NCI-H748 (cell line): ENCODE measurements around the gene NCMAP.
A peak's percentile ranks its signal among the peaks of the same experiment; 100 is the strongest.
"Not testable (repeated sequence)": the region's sequence is repeated elsewhere in the genome, so short reads cannot be mapped to it uniquely, and the experiment has no call there.

Experiments used
- DNase-seq: peaks from one replicate; lab custom pipeline; 2025; ENCODE audit not compliant: unreplicated experiment; lab: John Stamatoyannopoulos, UW

Gene NCMAP, protein sequence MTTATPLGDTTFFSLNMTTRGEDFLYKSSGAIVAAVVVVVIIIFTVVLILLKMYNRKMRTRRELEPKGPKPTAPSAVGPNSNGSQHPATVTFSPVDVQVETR

DNA sequence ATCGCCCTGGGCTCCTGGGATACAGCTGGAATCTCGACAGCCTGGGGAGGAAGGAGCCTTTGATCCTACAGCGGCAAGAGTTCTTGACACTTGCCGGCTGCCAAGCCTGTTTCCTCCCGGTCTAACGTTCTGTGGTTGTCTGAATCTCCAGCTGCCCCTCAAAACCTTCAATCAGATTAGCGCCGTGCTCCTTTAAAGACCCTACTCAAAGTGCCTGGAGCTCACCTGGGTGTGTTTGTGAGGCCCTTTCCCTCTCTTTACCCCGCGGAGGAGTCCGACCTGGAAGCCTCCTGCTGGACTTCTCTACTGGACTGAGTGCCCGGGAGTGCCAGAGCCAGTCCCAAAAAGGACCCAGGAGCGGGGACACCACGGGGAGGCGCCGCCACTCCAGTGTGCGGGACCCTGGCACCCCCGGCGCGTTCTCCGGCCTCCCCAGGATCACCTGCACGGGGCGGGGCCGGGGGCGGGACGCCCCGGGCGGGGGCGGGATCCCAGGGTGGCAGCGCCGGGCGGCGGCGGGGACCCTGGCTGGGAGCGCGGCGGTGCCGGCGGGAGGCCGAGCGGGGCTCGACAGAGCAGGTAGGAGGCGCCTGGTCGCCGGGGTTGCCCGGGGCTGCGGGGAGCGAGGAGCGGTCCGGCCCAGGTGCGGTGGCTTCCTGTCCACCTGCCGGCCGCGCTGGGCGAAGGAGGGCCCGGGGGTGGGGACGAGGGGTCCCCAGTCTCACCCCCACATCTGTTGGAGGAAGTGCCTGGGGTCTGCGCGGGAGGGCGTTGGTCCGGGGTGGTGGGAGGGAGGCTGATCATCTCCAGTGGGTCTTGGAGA lies at the start of gene NCMAP:
Gene NCMAP, plus strand, starts transcription at position 497 of the 823 bp plus-strand sequence. CDS start 39,344 bp downstream, outside the sequence.
- peak; percentile 29 for DNase-seq

DNA sequence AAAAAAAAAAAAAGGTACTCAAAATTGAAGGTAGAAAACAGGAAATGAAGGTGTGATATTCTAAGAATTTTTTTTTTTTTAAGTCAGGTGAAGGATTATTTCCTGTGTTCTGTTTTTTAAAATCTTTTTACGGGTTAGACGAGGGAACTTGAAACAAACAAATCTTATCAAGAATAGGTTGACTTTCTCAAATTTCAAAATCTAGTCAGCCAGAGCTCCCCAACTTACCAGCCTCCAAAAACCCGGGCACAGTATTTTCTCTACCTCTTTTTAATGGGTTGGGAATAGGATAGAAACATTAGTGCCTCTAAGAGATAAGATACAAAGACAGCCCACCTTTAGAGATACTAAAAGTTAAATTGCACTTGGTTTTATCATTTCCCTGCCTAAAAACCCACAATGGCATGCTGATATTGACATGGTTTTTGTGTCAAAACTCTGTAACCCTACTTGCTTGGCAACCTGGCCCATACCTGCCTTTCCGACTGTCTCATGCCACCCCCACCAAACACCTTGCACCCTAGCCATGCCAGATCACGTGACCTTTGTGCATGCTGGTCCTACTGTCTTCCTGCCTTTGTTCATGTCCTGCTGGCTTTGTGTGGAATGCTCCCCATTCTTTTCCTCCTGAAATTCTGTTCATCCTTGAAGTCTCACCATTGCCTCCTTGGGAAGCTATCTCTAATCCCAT lies 49.1 kb upstream of the NCMAP start:
- no peak for DNase-seq

- DNase-seq = no peak
These were observed 48.5 kb upstream of the NCMAP start for GRCh38 chr1:24507405-24507804.

- DNase-seq = no peak
These were observed 47.0 kb upstream of the NCMAP start for GRCh38 chr1:24508911-24509310.

DNA sequence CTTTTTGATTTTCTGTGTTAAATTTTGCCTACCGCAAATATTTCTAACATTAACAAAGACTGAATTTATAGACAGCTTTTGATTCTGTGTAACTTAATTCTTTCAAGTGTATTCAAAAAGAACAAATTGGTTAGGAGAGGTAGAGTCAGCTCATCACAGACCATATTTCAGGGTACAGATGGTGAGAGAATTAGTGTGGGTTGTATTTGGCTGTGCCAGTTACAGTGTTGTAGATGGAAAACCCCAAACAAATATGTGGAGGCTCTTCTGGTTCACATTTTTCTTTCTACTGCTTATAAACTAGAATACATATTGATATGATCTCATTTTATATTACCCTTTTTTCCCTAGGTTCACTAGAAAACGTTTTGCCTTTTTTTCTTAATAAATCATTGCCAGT lies 42.2 kb upstream of the NCMAP start:
- no peak for DNase-seq

GRCh38 chr1:24514946-24515345 lies 40.9 kb upstream of the NCMAP start:
- DNase-seq = no peak

- DNase-seq = not testable (repeated sequence)
These were observed 40.1 kb upstream of the NCMAP start for GRCh38 chr1:24515671-24516209.

DNA sequence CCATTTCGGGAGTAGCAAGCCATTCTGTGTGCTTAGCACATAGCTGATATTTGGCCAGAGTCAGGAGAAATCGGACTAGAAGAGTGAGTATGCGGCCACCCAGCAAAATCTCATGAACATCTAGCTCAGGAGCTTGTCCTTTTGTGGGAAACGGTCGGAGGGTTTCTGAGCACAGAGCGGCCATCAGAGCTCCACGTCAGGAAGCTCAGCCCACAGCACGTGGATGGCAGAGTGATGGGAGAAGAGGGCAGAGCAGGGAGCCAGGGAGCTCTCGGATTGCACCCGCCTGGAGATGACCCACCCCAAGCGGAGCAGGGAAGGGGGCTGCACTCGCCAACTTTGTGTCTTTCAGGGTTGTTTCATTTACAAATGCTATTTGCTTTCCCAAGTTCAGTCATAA lies 39.4 kb upstream of the NCMAP start:
- DNase-seq = no peak

DNA sequence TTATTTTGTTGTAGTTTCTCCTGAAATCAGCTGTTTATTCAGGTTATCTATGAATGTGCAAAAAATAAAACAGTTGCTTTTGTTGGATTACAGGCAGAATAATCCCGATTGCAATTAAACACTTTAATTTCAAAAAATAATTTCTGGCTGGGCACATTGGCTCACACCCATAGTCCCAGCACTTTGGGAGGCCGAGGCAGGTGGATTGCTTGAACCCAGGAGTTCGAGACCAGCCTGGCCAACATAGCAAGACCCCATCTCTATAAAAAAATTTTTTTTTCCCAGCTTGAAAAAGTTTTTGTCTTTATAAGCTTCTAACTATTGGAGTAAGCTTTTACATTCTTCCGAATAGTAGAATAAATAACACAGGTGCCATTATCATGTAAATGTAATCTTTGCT lies 38.0 kb upstream of the NCMAP start:
- DNase-seq = no peak

GRCh38 chr1:24520282-24520681 lies 35.6 kb upstream of the NCMAP start:
- not testable (repeated sequence) for DNase-seq

DNA sequence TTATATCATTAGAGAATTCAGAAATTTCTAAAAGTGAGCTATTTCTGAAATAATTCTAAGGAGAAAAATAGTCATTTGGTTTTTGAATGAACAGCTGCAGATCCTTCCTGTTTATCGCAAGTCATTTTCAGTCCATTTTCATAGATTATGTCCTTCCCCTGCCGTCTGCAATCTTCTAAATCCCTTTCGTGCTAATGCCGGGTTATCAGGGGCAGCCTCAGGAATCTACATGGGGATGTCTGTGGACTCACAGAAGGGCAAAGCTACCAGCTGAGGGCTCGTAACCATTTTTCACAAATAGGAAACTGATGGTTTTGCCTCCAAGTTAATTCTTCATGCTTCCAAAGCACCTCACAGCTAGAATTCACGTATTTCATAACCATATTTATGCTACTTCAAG lies 30.3 kb upstream of the NCMAP start:
- DNase-seq = no peak

GRCh38 chr1:24526045-24526444 lies 29.8 kb upstream of the NCMAP start:
- no peak for DNase-seq

- peak; percentile 42 for DNase-seq
These were observed 28.8 kb upstream of the NCMAP start for GRCh38 chr1:24526940-24527542.

GRCh38 chr1:24528744-24529143 lies 27.1 kb upstream of the NCMAP start:
- peak; percentile 88 for DNase-seq

DNA sequence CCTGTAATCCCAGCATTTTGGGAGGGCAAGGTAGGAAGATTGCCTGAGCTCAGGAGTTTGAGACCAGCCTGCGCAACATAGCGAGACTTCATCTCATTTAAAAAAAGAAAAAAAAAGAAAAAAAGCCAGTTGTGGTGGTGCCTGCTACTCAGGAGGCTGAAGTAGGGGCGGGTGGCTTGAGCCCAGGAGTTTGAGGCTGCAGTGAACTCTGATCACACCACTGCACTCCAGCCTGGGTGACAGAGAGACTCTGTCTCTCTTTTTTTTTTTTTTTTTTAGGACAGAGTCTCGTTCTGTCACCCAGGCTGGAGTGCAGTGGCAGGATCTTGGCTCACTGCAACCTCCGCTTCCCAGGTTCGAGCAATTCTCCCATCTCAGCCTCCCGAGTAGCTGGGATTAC lies 26.6 kb upstream of the NCMAP start:
- DNase-seq = not testable (repeated sequence)

DNA sequence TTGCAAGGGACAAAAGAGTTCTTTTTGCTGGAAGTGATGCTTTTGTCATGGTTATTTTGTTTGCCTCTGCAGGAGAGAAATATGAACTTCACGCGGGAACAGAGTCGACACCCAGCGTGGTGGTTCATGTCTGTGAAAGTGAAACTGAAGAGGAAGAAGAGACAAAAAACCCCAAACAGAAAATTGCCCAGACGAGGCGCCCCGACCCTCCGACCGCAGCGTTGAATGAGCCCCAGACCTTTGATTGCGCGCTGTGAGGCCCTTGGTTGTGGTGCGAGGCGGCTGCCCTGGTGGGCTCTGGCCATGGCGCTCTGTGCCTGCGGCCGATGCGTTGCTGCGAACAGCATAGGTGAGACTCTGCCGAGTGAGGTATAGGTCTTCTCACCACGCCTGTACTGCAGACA lies 20.9 kb upstream of the NCMAP start:
- DNase-seq = no peak

- DNase-seq = no peak
These were observed 20.1 kb upstream of the NCMAP start for GRCh38 chr1:24535778-24536177.

DNA sequence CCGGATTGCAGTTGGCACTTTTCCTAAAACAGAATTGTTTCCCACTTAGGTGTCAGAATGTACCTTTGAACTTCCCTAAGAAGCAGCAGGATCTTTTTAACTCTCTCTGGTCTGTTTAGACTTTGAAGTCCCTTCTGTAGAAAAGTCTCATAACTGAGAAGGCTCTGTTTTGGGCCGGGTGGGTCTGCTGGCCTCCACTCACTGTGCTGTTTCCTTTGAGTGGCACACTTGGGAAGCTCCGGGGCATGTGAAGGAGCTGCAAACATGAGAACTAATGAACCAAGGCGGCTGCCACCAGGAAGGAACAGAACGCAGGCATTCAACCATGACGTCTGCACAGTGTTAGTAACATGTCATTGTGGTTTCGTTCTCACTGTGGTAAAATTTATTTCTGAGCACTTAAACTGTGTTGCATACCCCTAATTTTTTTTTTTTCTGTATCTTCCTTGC lies 19.5 kb upstream of the NCMAP start:
- DNase-seq = no peak

DNA sequence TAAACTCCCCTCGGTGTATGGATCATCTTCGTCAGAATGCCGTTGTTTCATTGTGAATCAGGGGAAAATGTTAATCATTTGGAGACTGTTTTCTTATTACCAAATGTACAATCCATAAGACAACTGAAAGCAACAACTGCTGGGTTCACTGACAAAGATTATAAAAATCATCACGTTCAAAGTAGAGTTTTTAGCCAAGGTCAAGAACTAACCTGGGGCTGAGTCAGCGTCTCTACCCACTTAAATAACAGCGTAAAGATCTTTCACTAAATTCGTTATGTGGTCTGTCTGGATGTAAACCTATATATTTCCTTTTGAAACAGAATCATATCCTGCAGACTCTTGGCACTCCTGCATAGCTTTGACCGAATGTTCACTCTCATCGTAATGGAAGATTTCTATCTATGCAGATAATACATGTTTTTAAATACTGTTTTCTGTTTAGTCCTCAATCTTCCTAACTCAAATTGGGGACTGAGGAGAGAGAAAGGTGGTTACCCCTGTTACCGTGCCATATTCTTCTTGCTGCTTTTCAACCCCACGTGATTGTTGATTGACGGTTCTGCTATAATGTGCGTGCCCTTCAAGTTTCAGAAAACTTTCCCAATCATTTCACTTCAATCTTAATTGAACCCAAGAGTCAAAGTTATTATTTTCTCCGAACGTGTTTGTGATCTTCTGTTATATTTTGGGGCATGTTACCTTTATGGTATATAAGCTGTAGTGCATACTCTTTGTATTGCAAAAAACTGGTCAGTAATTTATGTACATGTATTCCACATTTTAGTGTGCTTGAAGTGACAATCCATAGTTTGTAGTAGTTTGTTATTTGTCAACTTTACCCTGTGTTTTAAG lies 15.6 kb upstream of the NCMAP start:
- no peak for DNase-seq

- no peak for DNase-seq
These were observed 14.8 kb upstream of the NCMAP start for GRCh38 chr1:24540906-24541710.
